Stimulated activated CD4-positive, alpha-beta T cell treated with anti-CD3 and anti-CD28 coated beads, Interleukin-15, amount 100 ng/mL, for 24 hours (primary cell): ENCODE data around the gene MIPEP.

Experiments used
- DNase-seq: peaks from one replicate; pipeline ENCODE4 v3.0.0-alpha.2; 2020

MIPEP gene

GRCh38 chr13:23741879-23742510, 147.2 kb downstream of the MIPEP start:
- peak; percentile 11 for DNase-seq

DNA sequence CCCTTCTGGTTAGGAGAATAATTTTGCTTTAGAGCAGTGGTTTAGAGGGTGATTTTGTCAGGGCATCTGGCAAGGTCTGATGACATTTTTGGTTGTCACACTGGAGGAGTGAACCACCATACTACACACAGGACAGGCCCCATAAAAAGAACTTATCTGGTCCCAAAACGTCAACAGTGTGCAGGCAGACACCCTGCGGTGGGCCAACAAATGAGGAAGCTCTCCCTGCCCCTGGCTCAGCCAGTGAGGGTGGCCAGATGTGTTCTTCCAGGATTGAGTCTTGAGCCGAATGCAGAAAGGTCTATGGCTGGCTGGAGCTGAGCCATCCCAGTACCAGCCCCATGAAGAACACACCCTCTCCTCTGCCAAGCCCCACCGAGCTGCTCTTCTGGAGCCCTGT, 149.2 kb downstream of the MIPEP start:
- no peak for DNase-seq

GRCh38 chr13:23739596-23739995, 149.6 kb downstream of the MIPEP start:
- DNase-seq, result no peak

DNA sequence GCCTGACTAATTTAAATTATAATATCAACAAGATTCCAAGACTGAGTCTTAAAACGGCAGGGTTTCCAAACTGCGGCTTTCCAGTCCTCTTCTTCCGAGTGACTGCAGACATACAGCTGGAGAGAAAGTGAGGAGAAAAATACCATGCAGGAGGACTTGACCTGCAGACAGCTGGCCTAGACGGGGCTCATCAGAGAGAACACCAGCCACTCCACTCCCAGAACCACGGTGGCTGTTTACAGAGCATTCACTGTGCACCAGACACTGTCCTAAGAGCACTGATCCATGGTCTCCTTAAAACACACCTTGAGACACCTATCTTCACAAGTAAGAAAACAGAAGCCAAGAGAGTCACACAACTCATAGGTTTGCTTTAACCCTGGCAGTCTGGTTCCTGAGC, 152.7 kb downstream of the MIPEP start:
- DNase-seq, result no peak

GRCh38 chr13:23735329-23735728, 153.9 kb downstream of the MIPEP start:
- DNase-seq, result no peak

GRCh38 chr13:23731709-23732108, 157.5 kb downstream of the MIPEP start:
- no peak for DNase-seq

- DNase-seq, result no peak
Measured at GRCh38 chr13:23730251-23730650, 158.9 kb downstream of the MIPEP start.

- no peak for DNase-seq
Measured at GRCh38 chr13:23729531-23729930, 159.7 kb downstream of the MIPEP start.

- no peak for DNase-seq
Measured at GRCh38 chr13:23728807-23729206, 160.4 kb downstream of the MIPEP start.

- DNase-seq, result no peak
Measured at GRCh38 chr13:23725922-23726321, 163.3 kb downstream of the MIPEP start.

GRCh38 chr13:23724196-23724970, 164.8 kb downstream of the MIPEP start:
- DNase-seq, result no peak

- DNase-seq, result no peak
Measured at GRCh38 chr13:23723471-23723870, 165.7 kb downstream of the MIPEP start.

GRCh38 chr13:23722726-23723453, 166.3 kb downstream of the MIPEP start:
- DNase-seq, result no peak

GRCh38 chr13:23718996-23719395, 170.2 kb downstream of the MIPEP start:
- DNase-seq, result no peak

DNA sequence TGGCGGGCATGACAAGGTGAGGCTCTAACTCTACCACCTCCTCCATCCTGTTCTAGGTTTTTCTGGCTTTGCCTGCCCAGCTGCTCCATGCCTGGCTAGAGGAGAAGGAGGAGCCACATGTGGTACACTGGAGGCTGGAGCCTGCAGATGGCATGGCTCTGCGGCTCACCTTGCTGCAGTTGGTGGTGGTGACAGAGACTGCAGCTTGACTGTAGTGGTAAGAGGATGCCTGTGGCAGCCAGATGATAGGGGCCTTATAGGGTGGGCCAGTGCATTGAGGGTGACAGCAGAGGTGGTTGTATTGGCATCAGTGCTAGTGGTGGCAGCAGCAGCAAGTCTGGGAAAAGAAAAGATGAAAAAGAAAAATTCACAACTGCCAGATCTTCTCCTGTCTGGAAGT, 172.8 kb downstream of the MIPEP start:
- DNase-seq, result no peak

DNA sequence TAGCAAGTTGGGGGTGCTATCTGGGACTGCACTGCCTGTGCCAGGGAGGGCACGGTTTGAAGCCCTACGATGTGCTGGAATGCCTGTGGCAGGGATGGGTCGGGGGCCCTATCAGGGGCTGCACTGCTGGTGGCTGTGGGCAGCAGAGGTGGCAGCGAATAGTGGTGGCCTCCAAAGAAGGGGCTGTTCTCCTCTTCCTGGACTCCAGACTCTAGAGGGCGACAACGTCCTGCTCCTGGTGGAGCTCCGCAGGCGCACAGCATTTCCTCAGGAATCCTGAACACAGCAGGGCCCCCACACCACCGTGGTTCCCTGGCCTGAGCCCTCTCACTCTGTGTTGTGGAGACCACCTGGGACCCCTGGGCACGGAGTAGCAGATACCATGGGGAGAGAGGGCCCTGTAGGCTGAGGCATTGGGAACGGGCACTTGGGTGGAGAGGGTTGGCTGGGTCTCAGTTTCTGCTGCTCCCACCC, 173.4 kb downstream of the MIPEP start:
- peak; percentile 12 for DNase-seq

DNA sequence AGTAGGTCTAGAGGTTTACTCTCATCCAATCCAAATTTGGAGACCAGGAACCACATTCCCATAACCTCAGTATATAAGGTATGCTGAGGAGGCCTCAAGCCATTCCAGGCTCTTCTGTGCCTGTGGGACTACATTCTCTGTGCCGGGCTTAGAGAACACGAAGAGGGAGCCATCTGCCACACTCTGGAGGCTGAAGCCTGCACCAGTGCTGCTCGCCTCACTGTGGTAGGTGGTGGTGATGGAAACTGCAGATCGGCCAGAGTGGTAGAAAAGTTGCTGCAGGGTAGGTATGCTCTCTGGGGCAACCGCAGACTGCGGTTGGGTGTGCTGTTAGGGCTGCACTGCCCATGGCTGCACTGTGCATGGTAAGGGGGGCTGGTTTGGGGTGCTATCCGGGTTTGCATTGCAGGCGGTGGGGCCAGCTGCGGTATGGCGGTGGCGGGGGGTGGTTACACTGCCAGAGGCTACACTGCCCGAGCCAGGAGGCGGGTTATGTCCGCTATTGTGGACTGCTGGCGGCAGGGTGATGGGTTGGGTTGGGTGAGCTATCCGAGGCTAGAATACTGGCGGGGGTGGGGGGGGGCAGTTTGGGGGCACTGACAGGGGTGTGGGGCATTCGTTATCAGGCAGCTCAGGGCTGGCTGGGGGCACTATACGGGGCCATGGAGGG, 174.0 kb downstream of the MIPEP start:
- no peak for DNase-seq

- no peak for DNase-seq
Measured at GRCh38 chr13:23714672-23715071, 174.5 kb downstream of the MIPEP start.

- DNase-seq, result no peak
Measured at GRCh38 chr13:23711355-23711754, 177.8 kb downstream of the MIPEP start.

DNA sequence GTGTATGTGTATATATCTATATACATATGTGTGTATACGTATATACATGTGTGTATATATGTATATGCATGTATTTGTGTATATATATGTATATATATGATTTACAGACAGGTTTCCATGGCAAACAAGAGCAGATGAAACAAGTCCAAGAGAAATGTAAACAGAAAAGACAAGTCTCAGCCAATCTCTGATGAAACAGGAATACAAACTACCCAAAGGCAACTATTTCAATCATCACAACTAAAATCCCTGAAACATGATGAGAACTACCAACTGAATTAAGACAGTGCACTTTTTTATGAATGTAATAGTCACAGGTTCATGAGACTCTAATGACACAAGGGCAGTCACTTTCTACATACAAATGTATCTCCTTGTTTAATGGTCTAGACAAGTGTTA, 178.8 kb downstream of the MIPEP start:
- no peak for DNase-seq

DNA sequence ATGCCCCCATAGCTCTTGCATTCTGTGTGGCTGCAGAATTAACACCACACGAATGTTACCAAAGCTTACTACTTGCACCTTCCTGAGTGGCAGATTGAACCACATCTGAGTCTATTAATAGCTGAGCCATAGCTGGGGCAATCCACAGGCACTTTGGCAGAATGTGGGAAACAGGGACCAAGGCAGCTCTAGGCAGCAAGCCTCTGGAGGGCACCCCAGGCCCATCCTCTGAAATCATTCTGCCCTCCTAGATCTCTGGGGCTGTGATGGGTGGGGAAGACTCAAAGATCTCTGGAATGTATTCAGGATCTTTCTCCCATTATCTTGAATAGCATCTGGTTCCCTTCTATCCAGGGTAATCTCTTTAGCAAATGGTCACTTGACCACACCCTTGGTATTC, 179.7 kb downstream of the MIPEP start:
- no peak for DNase-seq

DNA sequence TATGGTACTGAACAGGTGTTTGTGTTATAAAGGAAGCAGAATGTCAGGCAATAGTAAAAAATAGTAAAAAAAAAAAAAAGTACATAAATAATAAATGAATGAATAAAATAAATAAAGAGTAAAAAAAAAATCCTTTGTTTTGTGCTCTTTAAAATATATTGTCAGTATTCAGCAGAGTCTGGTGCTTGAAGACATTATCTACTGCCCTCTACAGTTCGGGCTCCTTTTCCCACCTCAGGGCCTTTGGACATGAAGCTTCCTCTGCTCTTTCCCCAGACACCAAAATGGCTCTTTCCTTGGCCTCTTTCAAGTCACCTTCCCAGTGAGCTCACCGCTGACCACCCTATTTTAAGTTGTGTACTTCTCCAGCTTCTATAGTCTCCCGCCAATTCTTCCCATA, 181.5 kb downstream of the MIPEP start:
- DNase-seq, result no peak

DNA sequence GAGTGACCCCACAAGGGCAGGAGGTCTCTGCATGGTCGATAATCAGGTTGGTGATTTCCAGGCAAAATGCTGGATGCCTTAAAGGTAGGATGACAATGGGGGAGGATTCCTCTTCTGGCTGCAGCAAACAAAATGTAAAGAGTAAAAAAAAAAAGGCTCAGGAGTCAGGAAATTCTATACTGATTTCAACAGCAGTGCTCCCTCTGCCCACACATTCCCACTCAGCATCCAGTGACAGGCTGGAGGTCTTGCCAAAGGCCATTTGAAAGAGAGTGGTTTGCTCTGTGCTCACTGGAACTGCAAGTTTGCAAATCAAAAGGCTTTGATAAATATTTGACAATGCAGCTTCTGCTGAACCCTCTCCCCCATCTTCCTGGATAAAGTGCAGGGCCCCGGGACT, 183.6 kb downstream of the MIPEP start:
- DNase-seq, result no peak
